NCI-H345 treated with DMSO at 0.1 percent for 48 hours (cell line): Measurements from ENCODE around the gene RAB11B.
A peak's percentile ranks its signal among the peaks of the same experiment; 100 is the strongest.
"Not testable (repeated sequence)": the region's sequence is repeated elsewhere in the genome, so short reads cannot be mapped to it uniquely, and the experiment has no call there.

Experiments used
- DNase-seq: peaks from one replicate; lab custom pipeline; 2025; ENCODE audit not compliant: unreplicated experiment; lab: John Stamatoyannopoulos, UW

RAB11B gene

DNA sequence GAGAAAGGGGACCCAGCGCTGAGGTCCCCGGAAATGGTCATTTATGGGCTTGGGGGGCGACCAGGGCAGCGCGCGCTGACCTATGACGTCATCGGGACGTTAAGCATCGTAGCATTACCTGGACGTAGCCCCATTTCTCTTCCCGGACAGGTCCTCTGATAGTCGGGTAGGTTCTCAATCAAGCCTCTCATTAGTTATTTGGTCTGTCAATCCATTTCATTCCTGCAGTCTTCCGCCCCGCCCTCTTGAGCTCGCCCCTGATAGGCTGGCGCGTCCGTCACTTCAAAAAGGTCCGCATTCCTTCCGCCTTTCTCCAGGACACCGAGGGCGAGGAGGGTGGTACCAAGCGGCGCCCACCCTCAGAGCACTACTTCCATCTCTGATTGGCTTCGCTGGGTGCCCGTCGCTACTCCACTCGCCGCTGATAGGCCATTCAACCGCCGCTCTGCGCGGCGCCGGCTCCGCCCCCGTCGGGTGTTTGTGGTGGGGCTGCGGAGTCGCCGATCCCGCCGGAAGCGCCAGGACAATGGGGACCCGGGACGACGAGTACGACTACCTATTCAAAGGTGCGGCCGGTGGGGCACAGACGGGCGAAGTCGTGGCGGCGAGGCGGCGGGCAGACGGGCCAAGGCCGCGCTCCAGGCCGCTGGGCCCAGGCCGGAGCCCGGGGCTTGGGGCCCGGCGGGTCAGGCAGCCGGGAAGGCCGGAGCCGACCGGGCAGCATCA lies at the start of gene RAB11B:
Gene RAB11B, plus strand, starts transcription at position 470 of the 726 bp plus-strand sequence. Its CDS starts 57 bp downstream, at position 527.
- peak; percentile 100 for DNase-seq

DNA sequence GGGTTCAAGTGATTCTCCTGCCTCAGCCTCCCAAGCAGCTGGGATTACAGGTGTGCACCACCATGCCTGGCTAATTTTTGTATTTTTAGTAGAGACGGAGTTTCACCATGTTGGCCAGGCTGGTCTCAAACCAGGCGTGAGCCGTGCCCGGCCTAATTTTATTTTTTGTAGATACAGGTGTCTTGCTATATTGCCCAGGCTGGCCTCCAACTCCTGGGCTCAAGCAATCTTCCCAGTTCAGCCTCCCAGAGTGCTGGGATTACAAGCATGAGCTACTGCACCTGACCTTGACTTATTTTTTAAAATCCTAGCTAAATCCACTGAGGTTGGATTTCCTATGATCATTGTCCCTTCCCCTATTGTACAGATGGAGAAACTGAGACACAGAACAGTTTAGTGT lies 48.7 kb upstream of the RAB11B start:
- DNase-seq, result not testable (repeated sequence)

DNA sequence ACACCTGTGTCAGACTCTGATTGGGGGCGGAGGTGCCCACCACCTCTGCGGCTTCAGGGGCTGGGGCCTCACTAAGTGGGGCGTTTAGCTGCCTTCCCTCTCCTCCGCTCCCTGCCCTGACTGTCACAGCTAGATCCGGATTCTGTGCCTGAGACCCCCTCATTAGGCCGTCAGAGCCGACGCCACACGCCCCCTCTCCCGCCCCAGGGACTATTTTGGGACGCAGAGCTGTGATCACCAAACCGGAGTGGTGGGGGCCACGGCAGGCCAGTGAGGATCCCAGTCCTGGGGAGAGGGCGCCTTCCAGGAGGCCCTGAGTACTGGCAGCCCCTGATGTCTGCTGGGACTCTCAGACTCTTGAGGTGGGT lies 47.9 kb upstream of the RAB11B start:
- DNase-seq, result no peak

DNA sequence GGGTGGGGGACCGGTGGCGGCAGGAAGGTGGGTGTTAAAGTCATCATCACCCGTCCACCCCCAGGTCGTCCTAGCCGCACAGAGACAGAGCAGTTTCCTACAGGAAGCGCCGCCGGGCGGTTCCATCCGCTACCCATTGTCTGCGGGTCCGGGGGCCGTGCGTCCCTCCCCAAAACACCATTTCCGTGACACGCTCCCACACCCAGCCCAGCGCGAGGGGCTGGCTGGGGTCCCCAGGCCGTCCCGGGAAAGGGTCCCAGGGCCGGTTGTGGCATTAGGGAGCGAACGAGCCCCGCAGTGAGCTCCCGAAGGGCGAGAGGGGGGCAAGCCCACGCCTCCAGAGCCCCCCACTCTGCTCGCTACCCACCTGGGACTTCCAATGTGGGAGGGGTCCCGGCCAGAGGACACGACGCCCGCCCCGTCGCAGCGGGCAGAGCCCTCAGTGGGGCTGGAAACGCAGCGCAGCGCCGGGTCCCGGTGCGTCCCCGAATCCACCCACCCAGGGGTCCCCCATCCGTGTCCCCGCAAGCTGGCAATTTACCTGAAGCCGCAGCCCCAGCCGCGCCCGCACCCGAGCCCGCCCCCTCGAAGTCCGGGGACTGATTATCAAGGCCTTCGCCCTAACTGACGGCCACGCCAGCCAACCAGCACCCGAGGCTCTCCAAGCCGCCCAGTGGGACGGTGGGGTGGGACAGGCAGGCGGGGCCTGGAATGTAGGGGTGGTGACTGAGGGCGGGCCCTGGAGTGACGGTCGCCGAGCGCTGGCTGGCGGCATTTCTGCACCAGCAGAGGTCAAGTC lies 47.3 kb upstream of the RAB11B start, which contains the start of gene KANK3:
Gene KANK3, minus strand, starts transcription at position 579 of the 799 bp plus-strand sequence. CDS start 5,434 bp downstream, outside the sequence.
- peak; percentile 84 for DNase-seq

DNA sequence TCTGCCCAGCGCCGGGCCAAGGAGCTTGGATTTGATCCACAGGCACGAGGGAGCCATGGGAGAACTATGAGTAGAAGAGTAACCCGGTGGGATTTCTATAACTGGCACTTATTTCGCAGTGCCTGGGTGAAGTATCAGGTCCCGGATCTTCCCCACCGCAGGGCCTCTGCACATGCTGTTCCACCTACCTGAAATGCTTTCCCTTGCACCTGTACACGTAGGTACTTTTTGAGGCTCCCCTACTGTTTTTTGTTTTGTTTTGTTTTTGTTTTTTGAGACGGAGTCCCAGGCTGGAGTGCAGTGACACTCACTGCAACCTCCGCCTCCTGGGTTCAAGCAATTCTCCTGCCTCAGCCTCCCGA lies 46.7 kb upstream of the RAB11B start:
- no peak for DNase-seq

DNA sequence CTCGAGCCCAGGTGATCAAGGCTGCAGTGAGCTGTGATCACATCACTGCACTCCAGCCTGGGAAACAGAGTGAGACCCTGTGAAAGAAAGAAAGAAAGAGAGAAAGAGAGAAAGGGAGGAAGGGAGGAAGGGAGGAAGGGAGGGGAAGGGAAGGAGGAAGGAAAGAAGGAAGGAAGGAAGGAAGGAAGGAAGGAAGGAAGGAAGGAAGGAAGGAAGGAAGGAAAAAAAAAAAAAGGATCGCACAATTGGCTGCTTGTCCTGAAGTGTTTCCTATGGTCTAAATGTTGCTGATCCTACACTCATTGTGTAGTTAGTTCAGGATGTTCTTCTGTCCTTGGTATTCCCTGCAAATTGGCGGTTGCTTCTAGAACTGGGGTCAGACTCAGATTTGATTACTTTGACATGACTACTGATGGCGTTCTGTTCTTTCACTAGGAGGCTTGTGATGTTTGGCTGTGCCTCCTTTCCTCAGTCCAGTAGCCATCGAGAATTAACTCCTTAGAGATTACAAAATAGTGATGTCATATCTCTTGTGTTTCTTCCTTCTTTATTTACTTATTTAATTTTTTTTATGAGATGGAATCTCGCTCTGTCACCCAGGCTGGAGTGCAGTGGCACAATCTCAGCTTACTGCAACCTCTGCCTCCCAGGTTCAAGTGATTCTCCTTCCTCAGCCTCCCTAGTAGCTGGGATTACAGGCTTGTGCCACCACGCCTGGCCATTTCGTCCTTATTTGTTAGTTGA lies 40.4 kb upstream of the RAB11B start:
- not testable (repeated sequence) for DNase-seq

DNA sequence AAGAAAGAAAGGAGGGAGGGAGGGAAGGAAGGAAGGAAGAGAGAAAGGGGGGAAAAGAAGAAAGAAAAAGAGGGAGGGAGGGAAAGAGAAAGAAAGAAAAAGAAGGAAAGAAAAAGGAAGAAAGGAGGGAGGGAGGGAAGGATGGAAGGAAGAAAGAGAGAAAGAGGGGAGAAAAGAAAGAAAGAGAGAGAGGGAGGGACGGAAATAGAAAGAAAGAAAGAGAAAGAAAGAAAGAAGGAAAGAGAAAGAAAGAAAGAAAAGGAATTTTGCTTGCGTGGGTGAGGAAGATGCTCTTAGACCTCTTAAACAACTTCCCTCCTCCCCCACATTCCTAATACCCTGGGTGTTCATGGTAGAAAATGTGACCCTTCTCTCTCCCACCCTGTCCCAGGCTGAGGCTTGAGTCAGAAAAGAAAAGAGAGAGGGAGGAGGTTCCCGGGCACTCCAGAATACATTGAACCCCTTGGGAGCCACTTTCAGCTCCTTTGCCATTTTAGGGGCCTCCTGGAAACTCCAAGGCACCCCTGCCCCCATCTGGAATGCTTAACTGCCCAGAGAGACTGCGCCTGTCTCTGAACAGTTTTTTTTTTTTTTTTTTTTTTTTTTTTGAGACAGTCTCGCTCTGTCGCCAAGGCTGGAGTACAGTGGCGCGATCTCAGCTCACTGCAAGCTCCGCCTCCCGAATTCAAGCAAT lies 37.9 kb upstream of the RAB11B start:
- DNase-seq, result no peak

DNA sequence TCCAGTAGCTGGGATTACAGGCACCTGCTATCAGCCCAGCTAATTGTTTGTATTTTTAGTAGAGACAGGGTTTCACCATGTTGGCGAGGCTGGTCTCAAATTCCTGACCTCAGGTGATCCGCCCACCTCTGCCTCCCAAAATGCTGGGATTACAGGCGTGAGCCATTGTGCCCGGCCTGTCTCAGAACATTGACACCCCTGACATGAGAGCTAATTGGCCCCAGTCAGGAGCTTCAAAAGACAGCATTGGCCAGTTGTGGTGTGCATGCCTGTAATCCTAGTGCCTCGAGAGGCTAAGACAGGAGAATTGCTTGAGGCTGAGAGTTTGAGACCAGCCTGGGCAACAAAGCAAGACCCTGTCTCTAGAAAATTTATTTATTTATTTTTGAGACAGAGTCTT lies 37.3 kb upstream of the RAB11B start:
- DNase-seq, result not testable (repeated sequence)

DNA sequence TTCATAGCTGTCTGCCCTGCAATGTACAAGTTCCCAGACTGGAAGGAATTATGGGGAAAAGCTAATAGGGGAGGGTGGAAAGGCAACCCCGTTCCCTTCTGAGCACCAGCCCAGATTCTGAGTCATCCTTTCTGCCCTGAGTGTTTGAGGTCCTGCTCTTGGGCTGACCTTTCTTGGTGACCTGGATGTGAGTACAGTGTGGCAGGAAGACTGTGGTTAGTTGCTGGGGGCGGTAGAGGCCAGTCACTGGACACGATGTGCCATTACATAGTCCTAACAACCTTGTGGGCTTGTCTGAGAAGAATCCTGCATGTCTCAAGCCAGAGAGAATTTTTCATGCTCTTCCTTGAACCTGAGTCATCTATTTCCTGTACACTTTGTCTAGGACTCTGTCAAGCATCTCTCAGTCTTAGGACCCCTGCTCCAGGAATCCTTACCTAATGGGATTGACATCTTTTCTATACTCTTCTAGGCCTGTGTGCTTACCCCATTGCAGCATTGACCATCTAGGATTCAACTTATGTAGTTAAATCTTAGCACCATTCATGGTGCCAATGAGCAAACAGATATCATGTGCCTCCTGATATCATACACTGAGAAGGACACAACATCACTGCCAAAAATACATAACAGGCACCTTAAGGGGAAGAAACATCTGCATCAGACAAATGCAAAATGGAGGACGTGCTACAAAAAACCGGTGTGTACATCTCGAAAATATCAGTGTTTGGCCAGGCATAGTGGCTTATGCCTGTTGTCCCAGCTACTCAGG lies 34.3 kb upstream of the RAB11B start:
- DNase-seq, result no peak

DNA sequence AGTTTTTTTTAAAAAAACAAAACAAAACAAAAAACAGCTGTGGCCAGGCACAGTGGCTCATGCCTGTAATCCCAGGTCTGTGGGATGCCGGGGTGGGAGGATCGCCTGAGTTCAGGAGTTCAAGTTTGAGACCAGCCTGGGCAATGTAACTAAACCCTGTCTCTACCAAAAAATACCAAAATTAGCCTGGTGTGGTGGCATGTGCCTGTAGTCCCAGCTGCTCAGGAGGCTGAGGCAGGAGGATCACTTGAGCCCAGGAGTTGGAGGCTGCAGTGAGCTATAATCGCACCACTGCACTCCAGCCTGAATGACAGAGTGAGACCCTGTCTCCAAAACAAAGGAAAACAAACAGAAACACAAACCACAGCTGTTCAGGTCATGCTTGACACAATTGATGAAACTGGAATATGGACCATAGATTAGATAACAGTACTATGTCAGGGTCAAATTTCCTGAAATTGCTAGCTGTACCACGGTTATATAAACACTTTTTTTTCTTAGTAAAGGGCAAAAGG lies 33.1 kb upstream of the RAB11B start:
- DNase-seq, result no peak

DNA sequence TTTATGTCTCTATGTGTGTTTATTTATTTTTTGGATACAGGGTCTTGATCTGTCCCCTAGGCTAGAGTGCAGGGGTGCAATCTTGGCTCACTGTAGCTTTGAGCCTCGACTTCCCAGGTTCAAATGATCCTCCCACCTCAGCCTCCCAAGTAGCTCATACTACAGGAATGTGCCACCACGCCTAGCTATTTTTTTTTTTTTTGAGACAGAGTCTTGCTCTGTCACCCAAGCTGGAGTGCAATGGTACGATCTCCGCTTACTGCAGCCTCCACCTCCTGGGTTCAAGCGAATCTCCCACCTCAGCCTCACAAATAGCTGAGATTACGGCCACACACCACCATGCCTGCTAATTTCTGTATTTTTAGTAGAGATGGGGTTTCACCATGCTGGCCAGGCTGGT lies 31.2 kb upstream of the RAB11B start:
- DNase-seq, result no peak

DNA sequence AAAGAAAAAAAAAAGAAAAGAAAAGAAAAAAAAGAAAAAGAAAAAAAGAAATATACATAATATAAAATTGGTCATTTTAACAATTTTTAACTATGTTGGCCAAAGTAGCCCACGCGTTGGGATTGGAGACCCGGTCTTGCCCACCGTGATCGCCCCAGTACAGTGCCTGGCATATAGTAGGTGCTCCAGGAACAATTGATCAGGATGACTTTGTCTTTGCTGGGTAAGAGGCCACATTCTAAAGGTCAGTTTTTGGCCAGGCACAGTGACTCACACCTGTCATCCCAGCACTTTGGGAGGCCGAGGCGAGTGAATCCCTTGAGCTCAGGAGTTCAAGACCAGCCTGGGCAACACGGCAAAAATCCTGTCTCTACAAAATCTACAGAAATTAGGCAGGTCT lies 30.0 kb upstream of the RAB11B start:
- DNase-seq, result no peak

DNA sequence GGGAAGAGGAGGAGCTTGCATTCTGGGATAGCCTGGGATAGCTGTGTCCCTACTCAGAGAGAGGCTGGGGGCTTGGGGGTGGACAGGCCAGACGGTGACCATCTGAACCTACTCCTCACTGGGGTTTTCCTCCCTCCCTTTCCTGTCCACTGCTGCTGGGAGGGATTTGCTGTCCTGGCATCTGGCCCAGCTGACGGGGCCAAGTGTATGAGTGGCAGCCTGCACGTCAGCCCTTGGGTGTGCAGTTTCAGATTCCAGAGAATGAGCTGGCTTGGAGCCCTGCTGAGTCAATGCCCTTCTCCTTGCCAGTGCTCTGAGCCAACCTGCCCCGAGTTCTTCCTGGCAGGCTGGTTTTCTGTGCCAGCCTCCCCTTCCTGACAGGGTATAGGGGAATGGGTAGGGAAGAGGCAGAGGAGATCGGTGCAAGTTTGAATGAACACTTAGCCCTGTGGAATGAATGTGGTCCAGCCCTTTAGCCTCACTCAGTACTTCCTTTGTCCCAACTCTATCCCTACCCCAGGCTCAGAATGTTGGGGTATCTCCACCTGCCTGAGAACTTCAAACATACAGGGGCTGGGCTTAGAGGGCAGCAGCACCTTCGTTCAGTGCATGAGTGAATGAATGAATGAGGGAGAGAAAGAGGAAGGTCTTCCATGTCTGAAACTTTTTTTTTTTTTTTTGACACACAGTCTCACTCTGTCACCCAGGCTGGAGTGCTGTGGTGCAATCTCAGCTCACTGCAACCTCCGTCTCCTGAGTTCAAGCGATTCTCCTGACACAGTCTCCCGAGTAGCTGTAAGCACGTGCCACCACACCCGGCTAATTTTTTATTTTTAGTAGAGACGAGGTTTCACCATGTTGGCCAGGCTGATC lies 28.0 kb upstream of the RAB11B start:
- peak; percentile 38 for DNase-seq

DNA sequence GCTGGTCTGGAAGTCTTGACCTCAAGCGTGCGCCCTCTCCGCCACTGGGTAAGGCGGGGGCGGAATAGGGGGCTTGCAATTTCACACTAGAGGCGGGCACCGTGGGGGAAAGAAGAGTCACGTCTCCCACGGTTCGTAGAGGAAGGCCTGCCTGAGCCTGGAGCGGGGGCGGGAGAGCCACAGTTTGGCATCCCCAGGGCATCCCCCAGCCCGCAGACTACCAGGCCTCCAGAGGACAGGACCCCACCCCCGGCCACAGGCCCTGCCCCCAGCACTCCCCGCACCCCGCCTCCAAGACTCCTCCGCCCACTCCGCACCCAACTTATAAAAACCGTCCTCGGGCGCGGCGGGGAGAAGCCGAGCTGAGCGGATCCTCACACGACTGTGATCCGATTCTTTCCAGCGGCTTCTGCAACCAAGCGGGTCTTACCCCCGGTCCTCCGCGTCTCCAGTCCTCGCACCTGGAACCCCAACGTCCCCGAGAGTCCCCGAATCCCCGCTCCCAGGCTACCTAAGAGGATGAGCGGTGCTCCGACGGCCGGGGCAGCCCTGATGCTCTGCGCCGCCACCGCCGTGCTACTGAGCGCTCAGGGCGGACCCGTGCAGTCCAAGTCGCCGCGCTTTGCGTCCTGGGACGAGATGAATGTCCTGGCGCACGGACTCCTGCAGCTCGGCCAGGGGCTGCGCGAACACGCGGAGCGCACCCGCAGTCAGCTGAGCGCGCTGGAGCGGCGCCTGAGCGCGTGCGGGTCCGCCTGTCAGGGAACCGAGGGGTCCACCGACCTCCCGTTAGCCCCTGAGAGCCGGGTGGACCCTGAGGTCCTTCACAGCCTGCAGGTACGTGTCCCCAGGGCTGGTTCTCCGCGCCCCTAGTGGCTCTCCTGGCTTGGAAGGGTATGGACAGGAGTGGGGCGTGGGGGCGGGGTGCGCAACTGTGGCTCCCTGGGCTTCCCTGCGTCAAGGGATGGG lies 26.1 kb upstream of the RAB11B start, which contains the start of gene ANGPTL4:
Gene ANGPTL4, plus strand, starts transcription at position 353 of the 969 bp plus-strand sequence. Its CDS starts 167 bp downstream, at position 520.
- DNase-seq, result no peak

DNA sequence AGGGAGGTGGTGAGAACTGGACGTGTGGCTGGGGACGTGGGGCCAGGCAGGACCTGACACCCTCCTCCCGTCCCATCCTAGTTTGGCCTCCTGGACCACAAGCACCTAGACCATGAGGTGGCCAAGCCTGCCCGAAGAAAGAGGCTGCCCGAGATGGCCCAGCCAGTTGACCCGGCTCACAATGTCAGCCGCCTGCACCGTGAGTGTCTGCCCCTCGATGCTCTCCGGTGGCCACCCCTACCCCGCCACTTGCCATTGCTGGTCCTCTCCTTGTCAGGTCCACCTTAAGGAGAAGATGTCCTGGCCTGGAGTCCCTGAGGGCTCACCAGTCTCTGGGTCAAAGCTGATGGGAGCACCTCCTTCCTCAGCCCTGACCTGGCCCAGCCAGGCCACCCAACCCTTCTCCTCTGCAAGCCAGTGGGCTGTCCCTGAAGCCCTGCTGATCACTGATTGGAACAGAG lies 24.0 kb upstream of the RAB11B start:
- no peak for DNase-seq

DNA sequence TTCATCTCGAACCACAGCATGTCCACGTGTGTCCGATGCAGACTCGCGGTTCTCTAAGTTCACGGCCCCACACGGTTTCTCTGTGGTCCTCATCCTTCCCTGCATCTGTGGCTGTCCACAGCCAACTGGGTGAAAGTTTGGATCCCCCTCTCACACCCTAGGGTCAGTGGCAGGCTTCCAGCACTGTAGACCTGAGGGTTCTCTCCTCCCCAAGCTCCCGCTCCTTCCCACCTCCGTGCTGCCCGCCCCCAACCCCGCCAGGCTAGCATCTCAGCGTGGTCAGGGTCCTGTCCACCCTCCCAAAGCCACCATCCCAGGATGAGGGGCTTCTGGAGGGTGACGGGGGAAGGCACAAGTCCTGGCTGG lies 23.2 kb upstream of the RAB11B start:
- DNase-seq, result no peak

DNA sequence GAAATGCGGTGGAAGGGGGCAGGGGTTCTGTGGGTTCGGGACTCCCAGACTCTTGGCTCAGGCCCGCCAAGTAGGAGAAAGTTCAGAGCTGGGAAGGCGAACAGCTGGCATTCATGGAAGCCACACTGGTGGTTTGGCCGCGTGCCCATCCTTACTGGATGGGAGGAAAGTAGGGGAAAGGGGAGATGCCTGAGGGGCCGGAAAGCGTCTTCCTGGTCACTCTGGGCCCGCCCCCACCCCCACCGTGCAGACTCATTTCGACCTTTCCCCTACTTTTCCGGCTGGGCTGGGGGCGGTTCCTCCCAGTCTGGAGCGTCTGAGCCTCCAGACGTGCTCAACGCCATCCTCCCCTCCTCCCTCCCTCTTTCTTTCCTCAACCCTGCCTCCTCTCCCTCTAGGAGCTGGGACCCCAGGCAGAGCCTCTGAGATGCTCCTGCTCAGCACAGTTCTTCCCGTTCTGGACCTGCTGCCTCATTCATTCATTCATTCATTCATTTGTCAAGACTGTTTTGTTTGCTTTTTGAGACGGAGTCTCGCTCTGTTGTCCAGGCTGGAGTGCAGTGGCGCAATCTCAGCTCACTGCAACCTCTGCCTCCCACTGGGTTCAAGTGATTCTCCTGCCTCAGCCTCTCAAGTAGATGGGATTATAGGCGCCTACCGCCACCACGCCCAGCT lies 22.7 kb upstream of the RAB11B start:
- DNase-seq, result no peak
